Gastroesophageal sphincter (tissue), 4 donors: ENCODE data around the gene EFNA2. TPM values are rescaled to one million over a fixed set of nuclear protein-coding genes. Genes with fewer than 3 reads are reported as not detected.
A peak's percentile ranks its signal among the peaks of the same experiment; 100 is the strongest.

ENCODE experiments used
- ATAC-seq: fragments of 150-250 bp; one replicate; pipeline ENCODE4 v1.9.1; 2016; ENCODE audit warnings: mild to moderate bottlenecking, moderate library complexity
- H3K27ac ChIP-seq, 4 donors: fragments of 200-600 bp; sonication (generic) in 3 of 4; 1 replicate in 3 of 4; 2 replicates in 1 of 4; pipeline ENCODE4 v1.5.1; 2016 to 2019
- H3K27me3 ChIP-seq: fragments of 200-600 bp; sonication (generic); one replicate; pipeline ENCODE4 v1.5.1; 2019
- H3K36me3 ChIP-seq, 2 donors: fragments of 200-600 bp; sonication (generic); one replicate each; pipeline ENCODE4 v1.5.1; 2019; ENCODE audit warnings: control low read depth in 1 of 2
- H3K4me1 ChIP-seq, 3 donors: fragments of 200-600 bp; sonication (generic); 1 replicate in 2 of 3; 2 replicates in 1 of 3; pipeline ENCODE4 v1.5.1; 2016 to 2019; ENCODE audit warnings: control low read depth in 2 of 3
- H3K4me3 ChIP-seq, 2 donors: fragments of 200-600 bp; sonication (generic); one replicate each; pipeline ENCODE4 v1.5.1; 2019; ENCODE audit warnings: mild to moderate bottlenecking in 1 of 2, moderate library complexity in 1 of 2
- H3K9me3 ChIP-seq, 3 donors: fragments of 200-600 bp; sonication (generic); one replicate each; pipeline ENCODE4 v1.5.1; 2017 to 2019; ENCODE audit warnings: control low read depth in 2 of 3
- CTCF ChIP-seq, 4 experiments: fragments of 200-600 bp in 2 of 4; fragments of 450-650 bp in 2 of 4; sonication (generic) in 1 of 4; IDR thresholded peaks; one replicate each; pipeline ENCODE4 v1.5.1; 2017 to 2019; ENCODE audit warnings: antibody characterized with exemption in 4 of 4, mild to moderate bottlenecking in 2 of 4, moderate library complexity in 2 of 4
- EP300 ChIP-seq: sonication (generic); formaldehyde crosslinking; IDR thresholded peaks from one replicate; pipeline ENCODE4 v1.6.1; 2017; ENCODE audit warnings: antibody characterized with exemption, mild to moderate bottlenecking
- POLR2A ChIP-seq, 2 donors: fragments of 450-650 bp; IDR thresholded peaks; one replicate each; pipeline ENCODE4 v1.6.1; 2017; ENCODE audit warnings: antibody characterized with exemption in 2 of 2, mild to moderate bottlenecking in 2 of 2, moderate library complexity in 1 of 2
- POLR2AphosphoS5 ChIP-seq: sonication (generic); formaldehyde crosslinking; IDR thresholded peaks from one replicate; pipeline ENCODE4 v1.6.1; 2017; ENCODE audit warnings: antibody characterized with exemption
- WGBS, 2 donors: methylation state at CpG; one replicate each; pipeline ENCODE4 v1.1.5; 2018; ENCODE audit warnings: low coverage in 1 of 2; 5-methylcytosine and 5-hydroxymethylcytosine counted together
- total RNA-seq, 4 donors: library from RNA; depleted of rRNA; stranded (reverse); fragments of >200 nt; gene quantifications; one replicate each; pipeline ENCODE4 v1.1.0, GENCODE V29; 2016

Gene EFNA2
- total RNA-seq: not detected

GRCh38 chr19:1285737-1286360, at the start of gene EFNA2:
Gene EFNA2 (plus strand): TSS chr19:1285873. CDS start chr19:1286169, 296 bp downstream.
- no peak for TF ChIP-seq EP300
- no peak for TF ChIP-seq POLR2AphosphoS5
- no peak for TF ChIP-seq CTCF (IDR thresholded peaks at IDR 0.05)
- no peak for TF ChIP-seq POLR2A (IDR thresholded peaks at IDR 0.05)
- no peaks in the 10 kb centered on the region for H3K36me3 ChIP-seq
- ATAC-seq: peak; percentile 12
- no CpG with 5 or more reads among the region's 113 CpGs for WGBS, 2 donors
- no peak within 1 kb of the TSS for H3K27ac ChIP-seq
- H3K4me3 ChIP-seq: peak within 1 kb of the TSS in 1 of 2 donors; percentile 37
- peaks cover 0 to 24% (median 3%) of the 10 kb centered on the region in 3 donors for H3K4me1 ChIP-seq
- H3K27me3 ChIP-seq: peaks cover 80% of the 10 kb centered on the region
- no peaks in the 10 kb centered on the region for H3K9me3 ChIP-seq

- Histone ChIP-seq H3K4me3 (peak overlapping the region; percentile 20 to 63), H3K4me1 (peaks cover 5 to 70% (median 30%) of the 10 kb centered on the region in 3 donors), H3K27ac (peak overlapping the region in 1 of 4 donors; percentile 69), H3K27me3 (peaks cover 15% of the 10 kb centered on the region), H3K9me3 (no peaks in the 10 kb centered on the region), H3K36me3 (no peaks in the 10 kb centered on the region)
- ATAC-seq: no peak
- no CpG with 5 or more reads among the region's 42 CpGs for WGBS, 2 donors
- TF ChIP-seq CTCF (IDR thresholded peaks at IDR 0.05) (no peak), POLR2AphosphoS5 (no peak), EP300 (no peak), POLR2A (IDR thresholded peaks at IDR 0.05) (no peak)
Observed at GRCh38 chr19:1236576-1236975, 49.1 kb upstream of the EFNA2 start.

- H3K27me3 ChIP-seq: peaks cover 15% of the 10 kb centered on the region
- WGBS, 2 donors: 0% methylated on average over 3 of the region's 60 CpGs; no CpG with 5 or more reads in 1 of the 2 donors
- H3K36me3 ChIP-seq: no peaks in the 10 kb centered on the region
- H3K4me1 ChIP-seq: peaks cover 5 to 69% (median 31%) of the 10 kb centered on the region in 3 donors
- peak overlapping the region in 1 of 4 donors; percentile 69 for H3K27ac ChIP-seq
- TF ChIP-seq POLR2AphosphoS5 (no peak), CTCF (IDR thresholded peaks at IDR 0.05) (no peak), POLR2A (IDR thresholded peaks at IDR 0.05) (no peak), EP300 (no peak)
- H3K9me3 ChIP-seq: no peaks in the 10 kb centered on the region
- H3K4me3 ChIP-seq: peak overlapping the region; percentile 20 to 63
- ATAC-seq: no peak
Observed at GRCh38 chr19:1237027-1237659, 48.5 kb upstream of the EFNA2 start.

- TF ChIP-seq POLR2A (IDR thresholded peaks at IDR 0.05): no peak
- no peak for TF ChIP-seq POLR2AphosphoS5
- no peak for TF ChIP-seq EP300
- no peak for TF ChIP-seq CTCF (IDR thresholded peaks at IDR 0.05)
- ATAC-seq: peak; percentile 11
- H3K9me3 ChIP-seq: no peaks in the 10 kb centered on the region
- H3K4me3 ChIP-seq: peak within 1 kb of the TSS; percentile 20 to 63
- 0% methylated on average over 1 of the region's 87 CpGs; no CpG with 5 or more reads in 1 of the 2 donors for WGBS, 2 donors
- peaks cover 5 to 69% (median 33%) of the 10 kb centered on the region in 3 donors for H3K4me1 ChIP-seq
- H3K27me3 ChIP-seq: peaks cover 15% of the 10 kb centered on the region
- H3K27ac ChIP-seq: peak within 1 kb of the TSS in 3 of 4 donors; percentile 91 to 100 (median 99)
- H3K36me3 ChIP-seq: no peaks in the 10 kb centered on the region
Observed at GRCh38 chr19:1237754-1238368, 47.8 kb upstream of the EFNA2 start, which contains the start of gene CBARP. Gene CBARP (minus strand): TSS chr19:1238005. CDS start chr19:1236100, 1,905 bp downstream.
